GM18520 (cell line): ENCODE results near the gene PIP.
"Not testable (repeated sequence)": the region's sequence is repeated elsewhere in the genome, so short reads cannot be mapped to it uniquely, and the experiment has no call there.

Experiments
- ATAC-seq: cut with Tn5 transposase; IDR thresholded peaks from one replicate; pipeline ENCODE4 v1.9.1; 2021; ENCODE audit not compliant: unreplicated experiment

Gene PIP, protein sequence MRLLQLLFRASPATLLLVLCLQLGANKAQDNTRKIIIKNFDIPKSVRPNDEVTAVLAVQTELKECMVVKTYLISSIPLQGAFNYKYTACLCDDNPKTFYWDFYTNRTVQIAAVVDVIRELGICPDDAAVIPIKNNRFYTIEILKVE

DNA sequence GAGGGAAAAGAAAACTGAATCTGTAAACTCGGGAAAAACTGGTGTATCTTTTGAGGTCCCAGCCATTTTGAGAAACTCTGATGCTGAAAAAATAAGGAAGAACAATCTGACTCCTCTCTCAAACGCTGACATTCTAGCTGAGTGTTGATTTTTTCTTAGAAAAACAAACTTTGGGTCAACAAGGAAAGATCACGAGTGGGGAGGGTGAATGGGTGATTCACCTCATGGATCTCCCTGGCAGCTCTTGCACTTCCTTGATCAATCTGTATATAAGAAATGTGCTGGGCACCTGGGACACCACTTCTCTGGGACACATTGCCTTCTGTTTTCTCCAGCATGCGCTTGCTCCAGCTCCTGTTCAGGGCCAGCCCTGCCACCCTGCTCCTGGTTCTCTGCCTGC lies at the start of gene PIP:
Gene PIP, plus strand, starts transcription at position 297 of the 400 bp plus-strand sequence. Its CDS starts 40 bp downstream, at position 337.
- no peak for ATAC-seq

DNA sequence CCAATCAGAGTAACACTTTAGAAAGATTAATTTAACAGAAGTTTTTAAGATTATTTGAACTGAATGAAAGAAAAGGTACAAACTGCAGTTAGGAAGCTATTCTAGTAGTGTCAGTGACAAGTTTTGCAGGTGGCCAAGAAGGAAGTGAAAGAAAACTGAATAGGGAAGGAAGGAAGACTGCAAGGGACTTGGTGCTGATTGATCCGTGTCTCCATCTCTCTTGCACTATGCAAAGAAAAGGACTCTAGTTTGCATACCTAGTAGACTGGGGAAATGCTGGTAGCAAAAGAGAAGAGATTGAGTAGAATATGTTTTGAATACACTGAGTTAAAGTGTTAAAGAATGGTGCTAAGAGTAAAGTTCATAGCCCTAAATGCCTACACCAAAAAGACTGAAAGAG lies 46.8 kb upstream of the PIP start:
- no peak for ATAC-seq

DNA sequence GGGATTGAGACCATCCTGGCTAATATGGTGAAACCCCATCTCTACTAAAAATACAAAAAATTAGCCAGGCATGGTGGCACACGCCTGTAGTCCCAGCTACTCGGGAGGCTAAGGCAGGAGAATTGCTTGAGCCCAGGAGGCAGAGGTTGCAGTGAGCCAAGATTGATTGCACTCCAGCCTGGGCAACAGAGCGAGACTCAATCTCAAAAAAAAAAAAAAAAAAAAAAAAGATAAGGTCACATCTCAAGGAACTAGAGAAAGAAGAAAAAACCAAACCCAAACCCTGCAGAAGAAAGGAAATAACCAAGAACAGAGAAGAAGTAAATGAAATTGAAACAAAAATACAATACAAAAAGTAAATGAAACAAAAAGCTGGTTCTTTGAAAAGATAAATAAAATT lies 46.3 kb upstream of the PIP start:
- not testable (repeated sequence) for ATAC-seq

DNA sequence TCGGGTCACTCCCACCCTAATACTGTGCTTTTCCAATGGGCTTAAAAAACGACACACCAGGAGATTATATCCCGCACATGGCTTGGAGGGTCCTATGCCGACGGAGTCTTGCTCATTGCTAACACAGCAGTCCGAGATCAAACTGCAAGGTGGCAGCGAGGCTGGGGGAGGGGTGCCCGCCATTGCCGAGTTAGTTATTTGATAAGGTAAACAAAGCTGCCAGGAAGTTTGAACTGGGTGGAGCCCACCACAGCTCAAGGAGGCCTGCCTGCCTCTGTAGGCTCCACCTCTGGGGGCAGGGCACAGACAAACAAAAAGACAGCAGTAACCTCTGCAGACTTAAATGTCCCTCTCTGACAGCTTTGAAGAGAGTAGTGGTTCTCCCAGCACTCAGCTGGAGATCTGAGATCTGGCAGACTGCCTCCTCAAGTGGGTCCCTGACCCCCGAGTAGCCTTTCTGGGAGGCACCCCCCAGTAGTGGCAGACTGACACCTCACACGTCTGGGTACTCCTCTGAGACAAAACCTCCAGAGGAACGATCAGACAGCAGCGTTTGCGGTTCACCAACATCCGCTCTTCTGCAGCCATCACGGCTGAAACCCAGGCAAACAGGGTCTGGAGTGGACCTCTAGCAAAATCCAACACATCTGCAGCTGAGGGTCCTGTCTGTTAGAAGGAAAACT lies 43.2 kb upstream of the PIP start:
- not testable (repeated sequence) for ATAC-seq

DNA sequence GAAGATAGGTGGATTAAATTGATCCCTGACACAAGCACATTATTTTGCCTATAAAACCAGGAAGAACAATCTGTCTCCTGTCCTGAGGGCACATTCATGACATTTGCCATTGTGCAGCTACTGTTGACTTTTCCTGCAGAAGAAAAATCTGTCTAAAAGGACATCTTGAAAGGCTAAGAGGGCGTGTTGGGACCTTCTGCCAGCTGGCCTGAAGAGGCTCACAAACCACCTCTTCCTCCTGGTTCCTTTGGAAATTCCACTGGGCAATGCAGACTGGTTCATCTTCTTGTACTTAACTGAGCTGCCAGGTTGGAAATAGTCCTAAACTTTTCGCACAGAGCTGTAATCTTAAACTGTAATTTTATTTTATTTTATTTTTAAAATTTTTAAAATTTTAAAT lies 35.7 kb upstream of the PIP start:
- no peak for ATAC-seq

DNA sequence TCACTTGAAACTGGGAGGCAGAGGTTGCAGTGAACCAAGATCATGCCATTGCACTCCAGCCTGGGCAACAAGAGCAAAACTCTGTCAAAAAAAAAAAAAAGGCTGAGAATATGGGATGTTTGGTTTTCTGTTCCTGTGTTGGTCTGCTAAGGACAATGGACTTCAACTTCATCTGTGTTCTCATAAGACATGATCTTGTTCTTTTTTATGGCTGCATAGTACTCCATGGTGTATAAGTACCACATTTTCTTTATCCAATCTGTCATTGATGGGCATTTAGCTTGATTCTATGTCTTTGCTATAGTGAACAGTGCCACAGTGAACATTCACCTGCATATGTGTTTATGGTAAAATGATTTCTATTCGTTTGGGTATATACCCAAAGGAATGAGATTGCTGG lies 32.3 kb upstream of the PIP start:
- not testable (repeated sequence) for ATAC-seq

DNA sequence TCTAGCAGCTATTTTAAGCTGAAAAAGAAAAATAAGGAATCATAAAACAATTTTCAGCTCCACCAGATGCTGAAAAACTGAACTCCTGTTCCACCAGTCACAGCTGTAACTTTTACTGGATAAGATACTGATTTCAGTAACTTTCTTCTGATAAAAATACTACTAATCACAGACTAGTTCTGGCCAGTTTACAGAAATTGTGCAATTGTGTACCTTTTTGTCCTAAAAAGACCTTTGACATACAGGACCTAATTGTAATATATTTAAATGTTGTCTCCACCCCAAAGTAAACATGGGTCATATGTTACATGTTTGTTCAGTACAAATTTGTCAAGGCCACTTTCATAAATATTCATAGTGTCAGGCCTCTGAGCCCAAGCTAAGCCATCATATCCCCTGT lies 27.1 kb upstream of the PIP start:
- ATAC-seq = no peak

DNA sequence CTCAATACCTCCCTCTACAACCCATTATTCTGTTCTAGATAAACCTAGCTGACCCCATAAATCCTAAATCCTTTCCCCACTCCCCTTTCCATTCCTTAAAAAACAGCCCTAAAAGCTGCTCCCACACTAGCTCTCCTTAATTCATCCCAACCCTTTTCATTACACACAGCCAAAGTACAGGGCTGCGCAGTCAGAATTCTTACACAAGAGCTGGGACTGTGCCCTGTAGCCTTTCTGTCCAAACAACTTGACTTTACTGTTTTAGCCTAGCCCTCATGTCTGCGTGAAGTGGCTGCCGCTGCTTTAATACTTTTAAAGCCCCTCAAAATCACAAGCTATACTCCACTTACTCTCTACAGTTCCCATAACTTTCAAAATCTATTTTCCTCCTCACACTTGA lies 23.9 kb upstream of the PIP start:
- not testable (repeated sequence) for ATAC-seq

DNA sequence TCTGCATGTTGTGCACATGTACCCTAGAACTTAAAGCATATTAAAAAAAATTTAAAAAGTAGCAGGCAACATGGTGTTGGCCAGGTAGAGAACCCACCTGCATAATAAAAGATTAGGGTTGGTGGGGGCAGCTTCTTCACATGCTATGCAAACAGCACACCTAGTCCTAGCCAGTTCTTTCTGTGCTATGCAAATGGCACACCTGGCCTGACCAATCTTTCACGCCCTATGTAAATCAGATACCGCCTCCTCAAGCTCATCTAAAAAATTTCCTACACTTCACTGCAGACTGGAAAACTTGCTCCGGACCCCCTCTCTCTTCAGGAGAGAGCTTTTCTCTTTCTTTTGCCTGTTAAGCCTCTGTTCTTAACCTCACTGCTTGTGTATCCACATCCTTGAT lies 14.5 kb upstream of the PIP start:
- ATAC-seq = no peak

DNA sequence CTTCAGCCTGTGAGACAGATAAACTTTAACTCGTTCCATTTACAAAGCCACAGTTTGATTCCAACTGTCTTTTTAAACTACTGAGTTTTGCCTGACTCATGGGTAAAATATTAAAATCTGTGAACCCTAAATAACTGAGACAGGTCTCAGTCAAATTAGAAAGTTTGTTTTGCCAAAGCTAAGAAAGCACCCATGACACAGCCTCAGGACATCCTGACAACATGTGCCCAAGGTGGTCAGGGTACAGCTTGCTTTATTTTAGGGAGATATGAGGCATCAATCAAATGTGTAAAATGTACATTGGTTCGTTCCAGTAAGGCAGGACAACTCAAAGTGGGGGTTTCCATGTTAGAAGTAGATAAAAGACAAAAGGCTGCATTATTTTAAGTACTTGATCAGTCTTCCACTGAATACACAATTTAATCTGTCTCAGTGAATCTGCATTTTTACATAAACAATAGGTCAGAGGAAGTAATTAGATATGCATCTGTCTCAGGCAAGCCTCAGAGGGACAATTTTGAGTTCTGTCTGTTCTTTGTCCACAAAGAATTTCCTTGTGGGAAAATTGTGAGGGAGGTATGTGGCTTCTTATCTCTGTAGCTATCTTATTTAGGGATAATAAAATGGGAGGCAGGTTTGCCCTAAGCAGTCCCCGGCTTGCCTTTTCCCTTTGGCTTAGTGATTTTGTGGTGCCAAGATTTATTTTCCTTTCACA lies 11.0 kb upstream of the PIP start:
- ATAC-seq = no peak

DNA sequence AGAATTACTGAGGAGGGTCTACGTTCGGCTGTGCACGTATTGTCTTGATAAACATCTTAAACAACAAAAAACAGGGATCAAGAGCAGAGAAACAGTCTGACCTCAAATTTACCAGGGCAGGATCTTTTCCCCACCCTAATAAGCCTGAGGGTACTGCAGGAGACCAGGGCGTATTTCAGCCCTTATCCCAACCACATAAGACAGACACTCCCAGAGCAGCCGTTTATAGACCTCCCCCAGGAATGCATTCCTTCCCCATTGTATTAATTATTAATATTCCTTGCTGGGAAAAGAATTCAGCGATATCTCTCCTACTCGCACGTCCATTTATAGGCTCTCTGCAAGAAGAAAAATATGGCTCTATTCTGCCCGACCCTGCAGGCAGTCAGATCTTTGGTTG lies 8.6 kb upstream of the PIP start:
- ATAC-seq = not testable (repeated sequence)

DNA sequence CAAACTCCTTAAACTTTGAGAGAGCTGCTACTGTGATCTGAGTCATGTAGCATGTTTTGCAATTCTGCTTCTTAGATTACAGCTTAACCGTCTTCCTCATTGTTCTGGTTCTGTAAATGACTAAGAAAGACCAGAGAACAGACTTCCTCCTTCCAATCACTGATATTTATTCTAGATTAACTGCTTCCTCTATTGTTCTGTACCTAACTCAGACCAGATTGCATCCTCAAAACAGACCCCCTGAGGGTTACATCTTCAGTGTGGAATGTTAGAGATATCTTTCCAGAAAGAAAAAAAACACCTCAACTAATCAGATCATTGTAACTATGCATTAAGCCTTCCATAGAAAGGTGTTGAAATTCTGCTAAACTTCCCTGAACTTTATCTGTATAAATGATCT lies 5.7 kb upstream of the PIP start:
- ATAC-seq = no peak

DNA sequence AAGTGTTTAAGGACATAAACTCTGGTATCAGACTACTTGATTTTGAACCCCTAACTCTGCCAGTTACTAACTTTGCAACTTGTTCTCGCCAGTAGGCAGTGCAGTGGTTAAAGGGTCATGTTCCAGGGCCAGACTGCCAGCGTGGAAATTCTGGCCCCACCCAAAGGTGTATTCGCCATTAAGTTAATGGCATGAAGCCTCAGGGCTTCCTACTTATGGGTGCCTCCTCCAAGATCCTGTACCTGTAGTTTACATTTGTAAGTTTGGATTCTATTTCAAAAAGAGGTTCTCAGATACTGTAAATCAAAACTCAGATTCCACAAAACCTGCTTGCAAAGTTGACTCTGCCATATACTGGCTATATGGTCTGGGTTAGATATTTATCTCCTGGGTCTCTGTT lies 2.8 kb upstream of the PIP start:
- ATAC-seq = no peak

DNA sequence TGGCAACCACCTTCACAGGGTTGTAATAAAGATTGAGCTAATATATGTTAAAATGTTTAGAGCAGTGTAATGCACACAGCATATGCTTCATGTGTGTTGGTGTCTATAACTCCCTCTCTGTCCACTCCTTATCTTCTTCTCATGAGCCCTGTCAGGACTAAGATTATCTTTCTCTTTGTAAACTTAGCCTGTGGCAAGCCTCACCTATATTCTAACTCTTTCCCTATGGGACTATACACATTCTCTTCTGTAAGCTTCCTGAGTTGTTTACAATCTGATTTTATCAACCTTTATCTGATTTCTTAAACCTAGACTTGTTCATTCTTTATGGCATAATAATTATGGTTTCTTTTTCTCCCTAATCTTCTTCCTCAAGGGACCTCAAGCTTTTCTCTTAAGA lies 2.4 kb upstream of the PIP start:
- no peak for ATAC-seq

DNA sequence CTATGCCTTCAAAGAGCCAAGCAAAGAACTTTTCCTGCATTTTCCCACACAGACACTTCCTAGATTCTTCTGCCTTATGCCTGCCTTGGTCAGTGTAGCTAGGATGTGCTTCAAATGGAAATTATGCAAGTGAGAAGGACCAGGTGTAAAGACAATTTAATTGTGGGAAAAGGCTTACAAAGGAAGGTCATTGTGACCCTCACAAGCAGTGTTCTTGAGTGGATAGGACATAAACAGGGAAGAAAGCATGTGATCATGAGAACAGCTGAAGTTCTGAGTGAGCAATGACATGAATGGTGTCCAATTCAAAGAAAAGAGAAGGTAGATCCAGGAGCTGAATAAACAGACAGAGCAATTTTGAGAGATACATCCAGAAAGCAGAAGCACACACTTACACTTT lies 1.3 kb upstream of the PIP start:
- ATAC-seq = no peak

DNA sequence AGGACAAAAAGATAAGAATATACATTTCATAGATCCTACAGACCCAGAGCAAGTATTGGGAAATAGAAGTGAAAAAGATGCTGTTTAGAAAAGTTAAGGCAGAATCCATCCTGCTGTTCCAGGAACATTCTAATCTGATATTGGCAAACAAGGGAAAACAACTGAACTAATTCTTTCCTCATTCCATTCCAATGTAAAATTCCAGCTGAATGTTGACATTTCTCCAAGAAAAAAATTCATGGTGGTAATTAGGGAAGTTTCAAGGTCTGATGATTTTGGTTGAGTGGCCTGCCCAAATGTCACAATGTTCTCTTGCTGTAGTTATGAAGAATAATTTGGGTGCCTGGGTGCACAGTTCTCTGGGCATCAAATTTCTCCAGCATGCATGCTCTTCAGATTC lies 15.2 kb downstream of the PIP start:
- no peak for ATAC-seq

DNA sequence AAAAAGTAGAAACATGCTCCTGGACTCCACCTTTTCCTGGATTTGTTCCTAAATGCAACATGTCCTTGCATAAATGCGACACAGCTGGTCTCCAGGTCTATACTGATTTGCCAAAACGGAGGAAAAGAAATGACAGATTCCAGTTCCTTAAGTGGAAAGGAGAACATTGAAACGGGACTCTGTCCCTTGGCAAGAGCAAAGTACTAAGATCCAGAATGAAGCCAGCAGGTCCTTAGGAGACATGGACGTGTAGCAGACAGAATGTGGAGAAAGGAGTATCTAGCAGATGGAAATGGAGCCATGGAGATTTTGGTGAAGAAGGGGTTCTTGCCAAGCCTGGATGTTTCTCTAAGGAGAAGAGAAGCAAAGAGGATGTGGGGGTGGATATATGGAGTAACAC lies 16.2 kb downstream of the PIP start:
- no peak for ATAC-seq

DNA sequence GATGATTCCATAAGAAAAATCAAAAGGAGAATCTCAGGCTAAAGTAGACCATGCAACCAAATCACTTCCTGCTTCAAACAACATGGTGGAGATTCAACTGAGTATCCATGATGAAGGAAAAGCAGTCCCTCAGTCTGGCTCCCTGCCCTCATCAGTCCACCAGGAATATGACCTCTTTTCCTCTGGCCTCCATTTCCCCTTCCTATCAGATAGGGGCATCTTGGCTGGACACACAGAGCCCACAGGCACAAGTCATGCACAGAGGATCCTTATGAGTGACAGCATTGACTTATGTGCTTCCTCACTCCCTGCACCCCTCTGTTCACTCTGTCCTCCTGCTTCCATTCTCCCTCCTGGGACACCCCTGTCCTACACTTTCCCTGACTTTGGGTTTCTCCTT lies 16.8 kb downstream of the PIP start:
- ATAC-seq = no peak

DNA sequence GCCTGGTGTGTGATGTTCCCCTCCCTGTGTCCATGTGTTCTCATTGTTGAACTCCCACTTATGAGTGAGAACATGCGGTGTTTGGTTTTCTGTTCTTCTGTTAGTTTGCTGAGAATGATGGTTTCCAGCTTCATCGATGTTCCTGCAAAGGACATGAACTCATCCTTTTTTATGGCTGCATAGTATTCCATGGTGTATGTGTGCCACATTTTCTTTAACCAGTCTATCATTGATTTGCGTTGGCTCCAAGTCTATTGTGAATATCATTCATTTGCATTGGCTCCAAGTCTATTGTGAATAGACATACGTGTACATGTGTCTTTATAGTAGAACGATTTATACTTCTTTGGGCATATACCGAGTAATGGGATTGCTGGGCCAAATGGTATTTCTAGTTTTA lies 18.8 kb downstream of the PIP start:
- ATAC-seq = not testable (repeated sequence)

DNA sequence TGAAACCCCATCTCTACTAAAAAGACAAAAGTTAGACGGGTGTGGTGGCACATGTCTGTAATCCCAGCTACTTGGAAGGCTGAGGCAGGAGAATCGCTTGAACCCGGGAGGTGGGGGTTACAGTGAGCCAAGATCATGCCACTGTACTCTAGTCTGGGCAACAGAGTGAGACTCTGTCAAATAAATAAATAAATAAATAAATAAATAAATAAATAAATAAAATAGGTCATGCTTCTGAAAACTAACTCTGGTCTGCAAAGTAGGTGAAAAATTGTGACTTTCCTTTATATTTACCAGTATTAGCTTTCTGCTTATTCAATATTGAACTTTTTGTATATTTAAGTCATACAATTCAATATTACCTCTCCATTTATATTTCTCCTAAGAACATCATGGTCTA lies 26.7 kb downstream of the PIP start:
- not testable (repeated sequence) for ATAC-seq

DNA sequence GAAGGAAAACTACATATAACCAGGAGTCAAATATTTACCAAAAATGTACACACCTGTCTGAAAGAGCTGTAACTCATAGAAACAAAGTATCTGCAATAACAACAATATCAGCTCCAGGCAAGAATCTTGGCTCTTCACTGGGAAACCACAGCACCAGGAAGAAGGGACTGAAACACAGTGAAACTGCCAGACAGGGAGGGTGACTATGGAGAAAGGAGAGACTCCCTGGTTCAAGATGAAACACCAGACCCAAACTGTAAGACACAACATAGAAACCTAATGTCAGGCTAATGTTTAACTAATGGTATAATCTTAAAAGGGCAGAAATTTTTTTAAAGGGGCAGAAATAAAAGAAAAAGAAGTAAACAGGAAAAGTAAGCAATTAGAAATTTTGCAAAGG lies 39.8 kb downstream of the PIP start:
- no peak for ATAC-seq

DNA sequence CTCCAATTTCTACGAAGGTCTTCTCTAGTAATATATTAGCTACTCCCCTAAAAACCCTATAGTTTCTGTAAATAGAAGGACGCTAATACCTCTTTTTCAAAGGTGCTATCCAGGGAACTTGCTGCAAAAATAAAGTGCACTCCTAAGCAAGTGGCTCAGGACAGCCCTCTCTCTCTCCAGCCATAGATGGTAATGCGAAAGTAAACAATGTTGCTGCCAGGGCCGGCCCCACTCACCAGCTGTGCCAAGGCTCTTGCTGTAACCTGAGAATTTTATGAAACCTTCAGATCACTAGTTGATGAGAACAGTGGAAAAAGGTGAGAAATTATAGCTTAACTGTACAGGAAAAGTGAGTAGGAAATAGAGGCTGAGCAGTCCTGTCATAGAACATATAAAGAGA lies 40.5 kb downstream of the PIP start:
- ATAC-seq = no peak

DNA sequence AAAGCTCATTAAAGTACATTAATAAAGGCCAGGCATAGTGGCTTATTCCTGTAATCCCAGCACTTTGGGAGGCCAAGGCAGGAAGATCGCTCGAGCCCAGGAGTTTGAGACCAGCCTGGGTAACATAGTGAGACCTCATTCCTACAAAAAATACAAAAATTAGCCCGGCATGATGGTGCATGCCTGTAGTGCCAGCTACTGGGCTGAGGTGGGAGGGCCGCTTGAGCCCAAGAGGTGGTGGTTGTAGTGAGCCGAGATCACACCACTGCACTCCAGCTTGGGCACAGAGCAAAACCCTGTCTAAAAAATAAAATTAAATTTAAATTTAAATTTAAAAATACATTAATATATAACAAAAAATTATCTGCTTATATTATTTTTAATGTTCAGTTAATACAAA lies 44.3 kb downstream of the PIP start:
- ATAC-seq = no peak
